ENCODE data around the gene KIF20B. TPM values are rescaled to one million over a fixed set of nuclear protein-coding genes. Genes with fewer than 3 reads are reported as not detected.

Gene KIF20B
- total RNA-seq, 1 experiment from 2014 or later: 59.1 TPM

GRCh38 chr10:89690027-89690426, 11.4 kb upstream of the KIF20B start:
- no peak overlapping the region for H2AK5ac ChIP-seq (ENCODE audit: insufficient read length, low read length)
- Mint-ChIP-seq H3K4me3 (no peak overlapping the region), H3K27ac (no peak overlapping the region), H3K9me3 (no peaks in the 10 kb centered on the region), H3K4me1 (peaks cover 14 to 19% of the 10 kb centered on the region in 2 experiments), H3K27me3 (ENCODE audit: low read depth) (no peaks in the 10 kb centered on the region), H3K36me3 (ENCODE audit: insufficient read depth in 1 of 3, low read depth in 3 of 3) (peaks cover 0 to 14% (median 0%) of the 10 kb centered on the region in 3 experiments; a peak in 2 of 7 replicates)
- no peak for DNase-seq
- no peak overlapping the region for H3K4ac ChIP-seq (ENCODE audit: low read depth, low read length)
- no peaks in the 10 kb centered on the region for H3K4me1 ChIP-seq (ENCODE audit: insufficient read depth, low read length)
- no peak overlapping the region for H3K18ac ChIP-seq (ENCODE audit: insufficient read length, low read depth, low read length)
- H3K79me1 ChIP-seq (ENCODE audit: insufficient read depth, low read depth, low read length, poor library complexity, severe bottlenecking): no peaks in the 10 kb centered on the region
- H3K79me2 ChIP-seq (ENCODE audit: insufficient read depth, low read length): no peaks in the 10 kb centered on the region
- H2BK120ac ChIP-seq (ENCODE audit: low read depth, low read length, poor library complexity, severe bottlenecking): no peak overlapping the region
- H2AFZ ChIP-seq (ENCODE audit: low read length): no peak overlapping the region
- H3K9ac ChIP-seq (ENCODE audit: extremely low read depth, insufficient read length, low read length): no peak overlapping the region
- H4K5ac ChIP-seq (ENCODE audit: insufficient read length, low read depth, low read length): no peak overlapping the region
- H4K20me1 ChIP-seq (ENCODE audit: control insufficient read depth, insufficient read depth, insufficient read length): no peaks in the 10 kb centered on the region
- no CpG with 5 or more reads among the region's 2 CpGs for WGBS (ENCODE audit: extremely low coverage, insufficient read length, low lambda C conversion rate)
- H3K14ac ChIP-seq (ENCODE audit: insufficient read depth, low read length): no peak overlapping the region
- H3K4me2 ChIP-seq (ENCODE audit: insufficient read depth, insufficient read length, low read length): no peak overlapping the region
- H2BK5ac ChIP-seq (ENCODE audit: insufficient read length, low read length): no peak overlapping the region
- H3K23me2 ChIP-seq (ENCODE audit: insufficient read length, low read depth, low read length, poor library complexity, severe bottlenecking): no peaks in the 10 kb centered on the region
- H4K8ac ChIP-seq (replicated peaks; ENCODE audit: insufficient read length, low read depth, low read length): no peak overlapping the region
- no peak overlapping the region for H2BK12ac ChIP-seq (ENCODE audit: insufficient read length, low read depth, low read length)
- no peak overlapping the region for H3K23ac ChIP-seq (ENCODE audit: insufficient read length, low read depth, low read length)
- H3K27me3 ChIP-seq (ENCODE audit: insufficient read depth, low read length): no peaks in the 10 kb centered on the region
- TF ChIP-seq, protein P1, sequence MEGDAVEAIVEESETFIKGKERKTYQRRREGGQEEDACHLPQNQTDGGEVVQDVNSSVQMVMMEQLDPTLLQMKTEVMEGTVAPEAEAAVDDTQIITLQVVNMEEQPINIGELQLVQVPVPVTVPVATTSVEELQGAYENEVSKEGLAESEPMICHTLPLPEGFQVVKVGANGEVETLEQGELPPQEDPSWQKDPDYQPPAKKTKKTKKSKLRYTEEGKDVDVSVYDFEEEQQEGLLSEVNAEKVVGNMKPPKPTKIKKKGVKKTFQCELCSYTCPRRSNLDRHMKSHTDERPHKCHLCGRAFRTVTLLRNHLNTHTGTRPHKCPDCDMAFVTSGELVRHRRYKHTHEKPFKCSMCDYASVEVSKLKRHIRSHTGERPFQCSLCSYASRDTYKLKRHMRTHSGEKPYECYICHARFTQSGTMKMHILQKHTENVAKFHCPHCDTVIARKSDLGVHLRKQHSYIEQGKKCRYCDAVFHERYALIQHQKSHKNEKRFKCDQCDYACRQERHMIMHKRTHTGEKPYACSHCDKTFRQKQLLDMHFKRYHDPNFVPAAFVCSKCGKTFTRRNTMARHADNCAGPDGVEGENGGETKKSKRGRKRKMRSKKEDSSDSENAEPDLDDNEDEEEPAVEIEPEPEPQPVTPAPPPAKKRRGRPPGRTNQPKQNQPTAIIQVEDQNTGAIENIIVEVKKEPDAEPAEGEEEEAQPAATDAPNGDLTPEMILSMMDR (conservative IDR thresholded peaks at IDR 0.05): no peak
- H3K9me3 ChIP-seq (ENCODE audit: control insufficient read depth, low read depth, low read length): no peaks in the 10 kb centered on the region
- H3K27ac ChIP-seq (ENCODE audit: insufficient read length, low read depth, low read length): no peak overlapping the region
- no peak overlapping the region for H2BK15ac ChIP-seq (ENCODE audit: low read depth, low read length)
- H2BK20ac ChIP-seq (ENCODE audit: low read depth, low read length, poor library complexity, severe bottlenecking): no peak overlapping the region
- no peak overlapping the region for H3K56ac ChIP-seq (ENCODE audit: insufficient read length, low read depth, low read length)
- H3T11ph ChIP-seq (ENCODE audit: low read length): no peak overlapping the region
- H4K91ac ChIP-seq (ENCODE audit: insufficient read length, low read depth, low read length): no peak overlapping the region
